GM23338 (cell line): ENCODE results near the gene CLDN22. TPM values are rescaled to one million over a fixed set of nuclear protein-coding genes. Genes with fewer than 3 reads are reported as not detected.

ENCODE experiments used
- ATAC-seq: fragments of 200-7000 bp; cut with Tn5 transposase; 3 replicates; pipeline ENCODE4 v1.9.1; 2020
- DNase-seq: peaks from one replicate; pipeline ENCODE4 v3.0.0-alpha.2; 2015; ENCODE audit warnings: low spot score
- H2AFZ ChIP-seq: fragments of 200-600 bp; sonication (generic); 2 replicates; pipeline ENCODE4 v1.8.0; 2016; ENCODE audit warnings: antibody characterized with exemption, mild to moderate bottlenecking, moderate library complexity
- H3F3A ChIP-seq: fragments of 200-600 bp; sonication (generic); replicated peaks from 2 replicates; pipeline ENCODE4 v1.8.0; 2017; ENCODE audit warnings: antibody characterized with exemption, mixed run types, low read depth
- H3K27ac ChIP-seq: fragments of 200-600 bp; sonication (generic); 2 replicates; pipeline ENCODE4 v1.6.1; 2016; ENCODE audit warnings: low read depth
- H3K27me3 ChIP-seq: fragments of 200-600 bp; sonication (generic); 2 replicates; pipeline ENCODE4 v1.8.0; 2016; ENCODE audit warnings: mild to moderate bottlenecking, mixed run types, moderate library complexity; ENCODE audit not compliant: insufficient read depth
- H3K36me3 ChIP-seq: fragments of 200-600 bp; sonication (generic); 2 replicates; pipeline ENCODE4 v1.8.0; 2016; ENCODE audit warnings: mild to moderate bottlenecking; ENCODE audit not compliant: insufficient read depth
- H3K4me1 ChIP-seq: fragments of 200-600 bp; sonication (generic); 2 replicates; pipeline ENCODE4 v1.8.0; 2016; ENCODE audit warnings: mild to moderate bottlenecking, moderate library complexity; ENCODE audit not compliant: insufficient read depth
- H3K4me2 ChIP-seq: fragments of 200-600 bp; sonication (generic); 2 replicates; pipeline ENCODE4 v1.7.1; 2017; ENCODE audit warnings: mixed run types
- H3K4me3 ChIP-seq: fragments of 200-600 bp; sonication (generic); 2 replicates; pipeline ENCODE4 v1.6.1; 2016; ENCODE audit warnings: mixed run types
- H3K79me2 ChIP-seq: fragments of 200-600 bp; sonication (generic); replicated peaks from 2 replicates; pipeline ENCODE4 v1.8.0; 2017; ENCODE audit warnings: mild to moderate bottlenecking; ENCODE audit not compliant: insufficient read depth
- H3K9me2 ChIP-seq: fragments of 200-600 bp; sonication (generic); 2 replicates; pipeline ENCODE4 v1.8.0; 2017; ENCODE audit not compliant: insufficient read depth
- H4K20me1 ChIP-seq: fragments of 200-600 bp; sonication (generic); replicated peaks from 2 replicates; pipeline ENCODE4 v1.8.0; 2017; ENCODE audit warnings: mild to moderate bottlenecking; ENCODE audit not compliant: insufficient read depth
- H3K27ac Mint-ChIP-seq: 2 replicates; pipeline ENCODE4 v1.8.0; 2020; ENCODE audit warnings: inconsistent platforms, mild to moderate bottlenecking, moderate library complexity, mixed read lengths
- H3K27me3 Mint-ChIP-seq: 3 replicates; pipeline ENCODE4 v1.8.0; 2022; ENCODE audit warnings: low read depth, mild to moderate bottlenecking, moderate library complexity, mixed read lengths, inconsistent platforms; ENCODE audit not compliant: insufficient read depth, poor library complexity
- H3K36me3 Mint-ChIP-seq: 3 replicates; pipeline ENCODE4 v1.8.0; 2021; ENCODE audit warnings: low read depth, mild to moderate bottlenecking, inconsistent platforms, moderate library complexity, mixed read lengths
- H3K4me1 Mint-ChIP-seq: 3 replicates; pipeline ENCODE4 v1.8.0; 2020; ENCODE audit warnings: mild to moderate bottlenecking, inconsistent platforms, mixed read lengths
- H3K4me3 Mint-ChIP-seq: 3 replicates; pipeline ENCODE4 v1.8.0; 2021; ENCODE audit warnings: moderate library complexity, mild to moderate bottlenecking, inconsistent platforms, mixed read lengths
- H3K9me3 Mint-ChIP-seq: 3 replicates; pipeline ENCODE4 v1.8.0; 2020; ENCODE audit warnings: moderate library complexity, mild to moderate bottlenecking, inconsistent platforms, mixed read lengths
- CTCF ChIP-seq, 2 experiments: fragments of 200-600 bp in 1 of 2; sonication (generic) in 1 of 2; conservative IDR thresholded peaks; 2 replicates each; pipeline versions ENCODE4 v1.5.1 to v1.6.1; 2016 to 2017; ENCODE audit warnings: antibody characterized with exemption in 2 of 2, low read depth in 2 of 2, mild to moderate bottlenecking in 2 of 2, moderate library complexity in 1 of 2
- ETS1 ChIP-seq: IDR thresholded peaks from 2 replicates; pipeline ENCODE4 v1.6.1; 2016; ENCODE audit warnings: antibody characterized with exemption
- ZNF462 ChIP-seq: fragments of 250-450 bp; sonication (Bioruptor Pico); IDR thresholded peaks from 2 replicates; pipeline ENCODE4 v1.5.0; 2020; ENCODE audit warnings: mild to moderate bottlenecking, moderate library complexity
- polyA plus RNA-seq: library from polyadenylated mRNA; unstranded; fragments of >200 nt; fragmentation: Nextera tagmentation; extraction: Ambion mirVana; gene quantifications from 2 replicates; pipeline ENCODE4 v1.2.1, GENCODE V29; 2016
- total RNA-seq: library from RNA; depleted of rRNA; stranded (reverse); fragments of >200 nt; shearing (Covaris generic); gene quantifications from 2 replicates; pipeline ENCODE4 v1.2.3, GENCODE V29; 2014

CLDN22 gene
- total and polyA plus RNA-seq, 2 experiments from 2014 or later: not detected

DNA sequence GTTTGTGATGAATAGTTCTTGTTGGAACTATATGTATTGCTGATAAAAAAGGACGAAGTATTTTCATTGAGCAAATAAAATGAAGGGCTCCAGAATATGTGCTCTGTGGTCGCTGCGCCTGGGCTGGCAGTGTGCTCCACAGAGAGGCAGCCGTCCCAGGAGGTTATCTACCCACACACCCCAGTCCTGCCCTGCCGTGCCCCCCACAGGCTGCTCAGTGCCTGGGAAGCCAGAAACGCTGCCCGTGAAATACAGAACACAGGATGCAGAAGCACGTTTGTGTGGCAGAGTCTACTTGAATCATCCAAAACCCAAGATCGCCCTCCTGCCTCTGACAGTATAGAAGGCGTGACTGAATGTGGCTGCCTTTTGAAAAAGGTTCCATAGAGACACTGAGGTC is 1.4 kb downstream of the CLDN22 start:
- no peak overlapping the region for H3K27ac Mint-ChIP-seq
- H3K27me3 Mint-ChIP-seq: peaks cover 8% of the 10 kb centered on the region
- H3K4me1 Mint-ChIP-seq: no peaks in the 10 kb centered on the region
- no peaks in the 10 kb centered on the region for H3K9me2 ChIP-seq
- TF ChIP-seq CTCF (conservative IDR thresholded peaks at IDR 0.05; ENCODE audit: low read depth in 2 of 2) (no peak), ETS1 (no peak), ZNF462 (CRISPR knock-in tag) (no peak)
- peaks cover 8% of the 10 kb centered on the region; the same call in 1 of the 2 replicates for H4K20me1 ChIP-seq
- H3K4me1 ChIP-seq: no peaks in the 10 kb centered on the region
- H3K4me3 Mint-ChIP-seq: no peak overlapping the region
- DNase-seq (no peak), ATAC-seq (no peak)
- no peaks in the 10 kb centered on the region for H3K27me3 ChIP-seq
- no peak overlapping the region for H3K4me3 ChIP-seq
- no peak overlapping the region for H3K27ac ChIP-seq
- 0 out of 2 replicates have a peak, but pooled peaks cover 5% of the 10 kb centered on the region for H3F3A ChIP-seq
- no peaks in the 10 kb centered on the region for H3K79me2 ChIP-seq
- no peaks in the 10 kb centered on the region for H3K9me3 Mint-ChIP-seq
- no peak overlapping the region for H3K4me2 ChIP-seq
- peaks cover 23% of the 10 kb centered on the region for H3K36me3 Mint-ChIP-seq
- peaks cover 4% of the 10 kb centered on the region; the same call in 1 of the 2 replicates for H3K36me3 ChIP-seq
- no peak overlapping the region for H2AFZ ChIP-seq
